HepG2 (cell line): ENCODE results near the gene PSRC1. TPM values are rescaled to one million over a fixed set of nuclear protein-coding genes. Genes with fewer than 3 reads are reported as not detected.
A peak's percentile ranks its signal among the peaks of the same experiment; 100 is the strongest.

Source experiments
- BCL3 ChIP-seq: sonication (generic); formaldehyde crosslinking; IDR thresholded peaks from 2 replicates; pipeline ENCODE4 v1.5.1; 2020; ENCODE audit warnings: mild to moderate bottlenecking, missing genetic modification reagents, moderate library complexity
- CCDC6 ChIP-seq: sonication (generic); formaldehyde crosslinking; IDR thresholded peaks from 2 replicates; pipeline ENCODE4 v1.8.1; 2022; ENCODE audit warnings: mild to moderate bottlenecking, missing genetic modification reagents, moderate library complexity
- CHD2 ChIP-seq: IDR thresholded peaks from 2 replicates; pipeline ENCODE4 v1.6.1; 2011; ENCODE audit warnings: low read depth, low read length, improper control_type of control experiment
- GFI1 ChIP-seq: sonication (generic); formaldehyde crosslinking; IDR thresholded peaks from 2 replicates; pipeline ENCODE4 v1.5.0; 2020; ENCODE audit warnings: missing genetic modification reagents, mild to moderate bottlenecking, borderline replicate concordance
- GPN1 ChIP-seq: sonication (generic); formaldehyde crosslinking; IDR thresholded peaks from 2 replicates; pipeline ENCODE4 v1.5.1; 2020; ENCODE audit warnings: missing genetic modification reagents, borderline replicate concordance
- HNRNPLL ChIP-seq: fragments of 200-400 bp; formaldehyde crosslinking; IDR thresholded peaks from 2 replicates; pipeline ENCODE4 v1.6.1; 2017; ENCODE audit warnings: mild to moderate bottlenecking, low read depth, low read length; ENCODE audit not compliant: poor library complexity, severe bottlenecking
- MEIS1 ChIP-seq: sonication (generic); formaldehyde crosslinking; IDR thresholded peaks from 2 replicates; pipeline ENCODE4 v1.9.0; 2021; ENCODE audit warnings: mild to moderate bottlenecking, missing genetic modification reagents, moderate library complexity, borderline replicate concordance
- NBN ChIP-seq: fragments of 450-650 bp; conservative IDR thresholded peaks from 2 replicates; pipeline ENCODE4 v1.6.1; 2017
- NCOA5 ChIP-seq: sonication (generic); formaldehyde crosslinking; IDR thresholded peaks from 2 replicates; pipeline ENCODE4 v1.4.0; 2020; ENCODE audit warnings: missing genetic modification reagents
- NR2F6 ChIP-seq, 2 experiments: IDR thresholded peaks; 2 replicates each; pipeline ENCODE4 v1.6.1; 2016; ENCODE audit warnings: antibody characterized with exemption in 1 of 2, mild to moderate bottlenecking in 1 of 2
- POGK ChIP-seq: sonication (generic); formaldehyde crosslinking; conservative IDR thresholded peaks from 2 replicates; pipeline ENCODE4 v1.8.0; 2022; ENCODE audit warnings: mild to moderate bottlenecking, moderate library complexity, missing genetic modification reagents
- SOX5 ChIP-seq: IDR thresholded peaks from 2 replicates; pipeline ENCODE4 v1.6.1; 2016; ENCODE audit warnings: borderline replicate concordance
- STAT6 ChIP-seq: sonication (generic); formaldehyde crosslinking; IDR thresholded peaks from 2 replicates; pipeline ENCODE4 v1.4.0; 2020; ENCODE audit warnings: missing genetic modification reagents, mild to moderate bottlenecking, borderline replicate concordance
- ZNF180 ChIP-seq: sonication (generic); formaldehyde crosslinking; IDR thresholded peaks from 2 replicates; pipeline ENCODE4 v1.4.0; 2020; ENCODE audit warnings: low read depth, missing genetic modification reagents, borderline replicate concordance
- ZNF552 ChIP-seq: sonication (generic); formaldehyde crosslinking; IDR thresholded peaks from 2 replicates; pipeline ENCODE4 v1.9.0; 2022; ENCODE audit warnings: missing genetic modification reagents, mild to moderate bottlenecking, borderline replicate concordance
- ZNF557 ChIP-seq: sonication (generic); formaldehyde crosslinking; IDR thresholded peaks from 2 replicates; pipeline ENCODE4 v1.4.0; 2020; ENCODE audit warnings: missing genetic modification reagents
- ZNF709 ChIP-seq: sonication (generic); formaldehyde crosslinking; IDR thresholded peaks from 2 replicates; pipeline ENCODE4 v1.5.0; 2020; ENCODE audit warnings: mild to moderate bottlenecking, missing genetic modification reagents
- polyA plus RNA-seq, 8 experiments: library from polyadenylated mRNA; depleted of rRNA in 3 of 8; stranded (reverse) in 7 of 8; unstranded in 1 of 8; fragments of >200 nt; fragmentation: Illumina TruSeq in 4 of 8; extraction: Trizol in 4 of 8; gene quantifications; 2 replicates each; pipeline versions ENCODE4 v1.2.1 to v1.2.3, GENCODE V29; 2011 to 2016; ENCODE audit warnings: low read depth in 4 of 8, missing spikeins in 1 of 8, mixed read lengths in 1 of 8; ENCODE audit not compliant: insufficient read depth in 1 of 8
- total RNA-seq, 5 experiments: library from RNA; depleted of rRNA; stranded (reverse); fragments of >200 nt; fragmentation: Illumina TruSeq; extraction: Trizol; gene quantifications; 2 replicates each; pipeline ENCODE4 v1.2.3, GENCODE V29; 2016; ENCODE audit warnings: low read depth in 1 of 5
- TF ChIP-seq, protein P1 (sequence below): IDR thresholded peaks from 2 replicates; pipeline ENCODE4 v1.6.1; 2016
- TF ChIP-seq, protein P2 (sequence below): sonication (generic); formaldehyde crosslinking; IDR thresholded peaks from 2 replicates; pipeline ENCODE4 v1.8.0; 2022; ENCODE audit warnings: mild to moderate bottlenecking, missing genetic modification reagents, borderline replicate concordance

The PSRC1 gene
- total and polyA plus RNA-seq, 2 of the 13 experiments (the other 11 are each of a cell fraction or from before 2014, with no cell fraction given): 28.6 to 30.3 TPM

DNA sequence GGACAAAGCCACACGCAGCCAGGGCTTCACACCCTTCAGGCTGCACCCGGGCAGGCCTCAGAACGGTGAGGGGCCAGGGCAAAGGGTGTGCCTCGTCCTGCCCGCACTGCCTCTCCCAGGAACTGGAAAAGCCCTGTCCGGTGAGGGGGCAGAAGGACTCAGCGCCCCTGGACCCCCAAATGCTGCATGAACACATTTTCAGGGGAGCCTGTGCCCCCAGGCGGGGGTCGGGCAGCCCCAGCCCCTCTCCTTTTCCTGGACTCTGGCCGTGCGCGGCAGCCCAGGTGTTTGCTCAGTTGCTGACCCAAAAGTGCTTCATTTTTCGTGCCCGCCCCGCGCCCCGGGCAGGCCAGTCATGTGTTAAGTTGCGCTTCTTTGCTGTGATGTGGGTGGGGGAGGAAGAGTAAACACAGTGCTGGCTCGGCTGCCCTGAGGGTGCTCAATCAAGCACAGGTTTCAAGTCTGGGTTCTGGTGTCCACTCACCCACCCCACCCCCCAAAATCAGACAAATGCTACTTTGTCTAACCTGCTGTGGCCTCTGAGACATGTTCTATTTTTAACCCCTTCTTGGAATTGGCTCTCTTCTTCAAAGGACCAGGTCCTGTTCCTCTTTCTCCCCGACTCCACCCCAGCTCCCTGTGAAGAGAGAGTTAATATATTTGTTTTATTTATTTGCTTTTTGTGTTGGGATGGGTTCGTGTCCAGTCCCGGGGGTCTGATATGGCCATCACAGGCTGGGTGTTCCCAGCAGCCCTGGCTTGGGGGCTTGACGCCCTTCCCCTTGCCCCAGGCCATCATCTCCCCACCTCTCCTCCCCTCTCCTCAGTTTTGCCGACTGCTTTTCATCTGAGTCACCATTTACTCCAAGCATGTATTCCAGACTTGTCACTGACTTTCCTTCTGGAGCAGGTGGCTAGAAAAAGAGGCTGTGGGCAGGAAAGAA is 8.1 kb downstream of the PSRC1 start (continued):
- TF ChIP-seq NCOA5 (CRISPR knock-in tag) (no peak), BCL3 (peak; percentile 29; the same call in 1 of the 2 replicates), ZNF709 (CRISPR knock-in tag) (no peak), CHD2 (no peak), MEIS1 (no peak; the same call in 1 of the 2 replicates), GPN1 (CRISPR knock-in tag) (no peak), CCDC6 (no peak; the same call in 1 of the 2 replicates), NBN (no peak), ZNF180 (CRISPR knock-in tag) (no peak), POGK (0 out of 2 replicates have a peak, but pooled peaks have one; percentile 58), SOX5 (CRISPR knock-in tag) (peak; percentile 49; the same call in 1 of the 2 replicates), NR2F6 (IDR thresholded peaks at IDR 0.05) (0 out of 2 replicates have a peak, but pooled peaks have one; percentile 6), NR2F6 (CRISPR knock-in tag; IDR thresholded peaks at IDR 0.05) (peak; percentile 68; the same call in 1 of the 2 replicates), STAT6 (CRISPR knock-in tag) (no peak), GFI1 (CRISPR knock-in tag) (peak; percentile 25; the same call in 1 of the 2 replicates), ZNF557 (CRISPR knock-in tag) (0 out of 2 replicates have a peak, but pooled peaks have one; percentile 91), ZNF552 (no peak), HNRNPLL (peak; percentile 75)
- TF ChIP-seq, protein P1, sequence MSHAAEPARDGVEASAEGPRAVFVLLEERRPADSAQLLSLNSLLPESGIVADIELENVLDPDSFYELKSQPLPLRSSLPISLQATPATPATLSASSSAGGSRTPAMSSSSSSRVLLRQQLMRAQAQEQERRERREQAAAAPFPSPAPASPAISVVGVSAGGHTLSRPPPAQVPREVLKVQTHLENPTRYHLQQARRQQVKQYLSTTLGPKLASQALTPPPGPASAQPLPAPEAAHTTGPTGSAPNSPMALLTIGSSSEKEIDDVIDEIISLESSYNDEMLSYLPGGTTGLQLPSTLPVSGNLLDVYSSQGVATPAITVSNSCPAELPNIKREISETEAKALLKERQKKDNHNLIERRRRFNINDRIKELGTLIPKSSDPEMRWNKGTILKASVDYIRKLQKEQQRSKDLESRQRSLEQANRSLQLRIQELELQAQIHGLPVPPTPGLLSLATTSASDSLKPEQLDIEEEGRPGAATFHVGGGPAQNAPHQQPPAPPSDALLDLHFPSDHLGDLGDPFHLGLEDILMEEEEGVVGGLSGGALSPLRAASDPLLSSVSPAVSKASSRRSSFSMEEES: peak; percentile 96
- TF ChIP-seq, protein P2, sequence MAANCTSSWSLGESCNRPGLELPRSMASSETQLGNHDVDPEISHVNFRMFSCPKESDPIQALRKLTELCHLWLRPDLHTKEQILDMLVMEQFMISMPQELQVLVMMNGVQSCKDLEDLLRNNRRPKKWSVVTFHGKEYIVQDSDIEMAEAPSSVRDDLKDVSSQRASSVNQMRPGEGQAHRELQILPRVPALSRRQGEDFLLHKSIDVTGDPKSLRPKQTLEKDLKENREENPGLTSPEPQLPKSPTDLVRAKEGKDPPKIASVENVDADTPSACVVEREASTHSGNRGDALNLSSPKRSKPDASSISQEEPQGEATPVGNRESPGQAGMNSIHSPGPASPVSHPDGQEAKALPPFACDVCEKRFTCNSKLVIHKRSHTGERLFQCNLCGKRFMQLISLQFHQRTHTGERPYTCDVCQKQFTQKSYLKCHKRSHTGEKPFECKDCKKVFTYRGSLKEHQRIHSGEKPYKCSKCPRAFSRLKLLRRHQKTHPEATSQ (CRISPR knock-in tag): no peak
